ENCODE measurements around the gene SLIT1.

SLIT1 gene

DNA sequence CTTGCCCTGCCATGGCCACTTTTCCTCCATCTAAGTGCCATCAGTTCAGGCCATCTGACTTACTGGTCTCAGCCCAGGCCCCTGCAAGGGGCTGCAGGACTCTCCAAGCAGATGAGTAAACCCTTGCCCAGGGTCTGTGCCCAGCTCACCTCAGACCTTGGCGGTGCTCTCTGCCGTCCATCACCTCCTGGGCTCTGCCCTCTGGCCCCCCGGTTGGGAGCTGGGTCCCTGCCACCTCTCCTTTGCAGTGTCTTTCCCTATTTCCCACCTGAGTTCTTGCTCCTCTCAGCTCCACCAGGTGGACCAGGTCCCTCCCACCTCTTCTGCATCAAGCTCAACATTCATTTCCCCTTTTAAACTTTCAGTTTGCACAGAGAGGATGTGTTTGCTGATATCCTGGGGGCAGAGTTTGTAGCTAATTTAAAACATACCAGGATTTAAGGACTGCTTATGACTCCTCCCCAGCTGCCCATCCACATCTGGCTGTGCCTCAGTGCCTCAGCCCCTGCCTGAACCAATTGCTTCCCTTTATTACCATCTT lies 135.5 kb downstream of the SLIT1 start:
- Histone ChIP-seq H3K4me3 (ENCODE audit: low read depth in 1 of 2, low read length in 2 of 2) (no peak overlapping the region), H3K27ac (ENCODE audit: low read depth, low read length) (no peak overlapping the region), H3K9me3 (ENCODE audit: control insufficient read depth in 1 of 2, low read length in 2 of 2) (no peaks in the 10 kb centered on the region), H3K27me3 (ENCODE audit: control insufficient read depth in 1 of 2, insufficient read depth in 2 of 2, low read length in 2 of 2) (no peaks in the 10 kb centered on the region), H3K4me1 (ENCODE audit: control insufficient read depth in 1 of 2, insufficient read depth in 2 of 2, low read length in 2 of 2) (no peaks in the 10 kb centered on the region), H3K36me3 (ENCODE audit: control insufficient read depth in 1 of 2, insufficient read depth in 2 of 2, low read length in 2 of 2) (no peaks in the 10 kb centered on the region), H3K9ac (ENCODE audit: low read depth in 1 of 2, low read length in 2 of 2) (no peak overlapping the region)

DNA sequence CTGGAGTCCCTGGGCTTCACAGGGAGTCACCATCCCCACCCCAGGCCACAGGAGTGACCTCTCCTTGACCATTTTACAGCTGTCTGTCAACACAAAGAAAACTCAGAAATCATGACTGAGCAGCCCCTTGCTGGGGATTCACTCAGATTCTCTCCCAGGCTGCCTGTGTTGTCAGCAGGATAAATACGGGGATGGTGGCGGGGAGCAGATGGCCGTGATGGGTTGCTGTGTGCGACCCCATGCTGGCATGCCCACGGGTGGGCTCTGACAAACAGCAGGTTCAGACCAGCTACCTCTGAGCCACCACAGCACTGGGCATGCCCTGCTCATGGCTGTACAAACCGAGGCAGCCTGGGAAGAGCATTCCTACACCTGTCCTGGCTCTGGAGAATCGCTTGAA lies 136.1 kb downstream of the SLIT1 start:
- Histone ChIP-seq H3K27ac (ENCODE audit: low read depth, low read length) (no peak overlapping the region), H3K9me3 (ENCODE audit: control insufficient read depth in 1 of 2, low read length in 2 of 2) (peaks cover 0 to 3% of the 10 kb centered on the region in 2 donors), H3K4me3 (ENCODE audit: low read depth in 1 of 2, low read length in 2 of 2) (no peak overlapping the region), H3K36me3 (ENCODE audit: control insufficient read depth in 1 of 2, insufficient read depth in 2 of 2, low read length in 2 of 2) (no peaks in the 10 kb centered on the region), H3K9ac (ENCODE audit: low read depth in 1 of 2, low read length in 2 of 2) (no peak overlapping the region), H3K27me3 (ENCODE audit: control insufficient read depth in 1 of 2, insufficient read depth in 2 of 2, low read length in 2 of 2) (no peaks in the 10 kb centered on the region), H3K4me1 (ENCODE audit: control insufficient read depth in 1 of 2, insufficient read depth in 2 of 2, low read length in 2 of 2) (no peaks in the 10 kb centered on the region)

DNA sequence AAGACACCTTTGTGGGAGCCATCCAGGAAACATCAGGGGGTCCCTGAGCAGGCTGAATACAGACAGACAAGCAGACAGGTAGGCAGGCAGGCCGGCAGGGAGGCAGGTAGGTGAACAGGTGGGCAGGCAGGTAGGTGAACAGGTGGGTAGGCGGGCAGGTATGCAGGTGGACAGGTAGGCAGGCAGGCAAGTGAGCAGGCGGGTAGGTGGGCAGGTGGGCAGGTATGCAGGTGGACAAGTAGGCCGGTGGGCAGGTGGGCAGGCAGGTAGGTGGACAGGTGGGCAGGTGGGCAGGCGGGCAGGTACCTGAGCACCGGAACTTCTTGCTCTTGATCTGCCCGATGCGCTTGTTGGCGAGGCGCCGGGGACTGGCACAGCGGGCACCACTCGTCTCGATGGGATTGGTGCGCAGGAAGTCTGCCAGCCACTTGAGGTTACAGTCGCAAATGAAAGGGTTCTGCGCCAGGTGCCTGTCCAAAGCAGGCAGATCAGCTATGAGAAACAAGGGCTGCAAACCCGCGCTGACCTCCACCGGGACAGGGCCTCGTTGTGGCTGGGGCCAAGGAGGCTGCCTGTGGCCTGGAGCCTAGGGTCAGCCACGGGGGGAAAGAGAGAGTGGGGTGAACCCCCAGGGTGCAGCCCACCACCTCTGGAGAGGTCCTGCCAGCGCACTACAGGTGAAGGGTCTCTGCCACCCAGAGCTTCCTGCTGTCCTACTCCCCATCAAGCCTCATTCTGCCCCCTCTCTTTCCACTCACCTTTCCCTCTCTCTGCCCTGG lies 136.9 kb downstream of the SLIT1 start:
- H3K27ac ChIP-seq (ENCODE audit: low read depth, low read length): no peak overlapping the region
- no peaks in the 10 kb centered on the region for H3K4me1 ChIP-seq (ENCODE audit: control insufficient read depth in 1 of 2, insufficient read depth in 2 of 2, low read length in 2 of 2)
- H3K9ac ChIP-seq (ENCODE audit: low read depth in 1 of 2, low read length in 2 of 2): no peak overlapping the region
- H3K9me3 ChIP-seq (ENCODE audit: control insufficient read depth in 1 of 2, low read length in 2 of 2): peaks cover 0 to 4% of the 10 kb centered on the region in 2 donors
- H3K27me3 ChIP-seq (ENCODE audit: control insufficient read depth in 1 of 2, insufficient read depth in 2 of 2, low read length in 2 of 2): no peaks in the 10 kb centered on the region
- no peaks in the 10 kb centered on the region for H3K36me3 ChIP-seq (ENCODE audit: control insufficient read depth in 1 of 2, insufficient read depth in 2 of 2, low read length in 2 of 2)
- no peak overlapping the region for H3K4me3 ChIP-seq (ENCODE audit: low read depth in 1 of 2, low read length in 2 of 2)

- Histone ChIP-seq H3K4me3 (ENCODE audit: low read depth in 1 of 2, low read length in 2 of 2) (no peak overlapping the region), H3K27ac (ENCODE audit: low read depth, low read length) (no peak overlapping the region), H3K4me1 (ENCODE audit: control insufficient read depth in 1 of 2, insufficient read depth in 2 of 2, low read length in 2 of 2) (no peaks in the 10 kb centered on the region), H3K9me3 (ENCODE audit: control insufficient read depth in 1 of 2, low read length in 2 of 2) (peaks cover 0 to 4% of the 10 kb centered on the region in 2 donors), H3K36me3 (ENCODE audit: control insufficient read depth in 1 of 2, insufficient read depth in 2 of 2, low read length in 2 of 2) (no peaks in the 10 kb centered on the region), H3K27me3 (ENCODE audit: control insufficient read depth in 1 of 2, insufficient read depth in 2 of 2, low read length in 2 of 2) (no peaks in the 10 kb centered on the region), H3K9ac (ENCODE audit: low read depth in 1 of 2, low read length in 2 of 2) (no peak overlapping the region)
Observed at GRCh38 chr10:97047788-97048187, 138.0 kb downstream of the SLIT1 start.

DNA sequence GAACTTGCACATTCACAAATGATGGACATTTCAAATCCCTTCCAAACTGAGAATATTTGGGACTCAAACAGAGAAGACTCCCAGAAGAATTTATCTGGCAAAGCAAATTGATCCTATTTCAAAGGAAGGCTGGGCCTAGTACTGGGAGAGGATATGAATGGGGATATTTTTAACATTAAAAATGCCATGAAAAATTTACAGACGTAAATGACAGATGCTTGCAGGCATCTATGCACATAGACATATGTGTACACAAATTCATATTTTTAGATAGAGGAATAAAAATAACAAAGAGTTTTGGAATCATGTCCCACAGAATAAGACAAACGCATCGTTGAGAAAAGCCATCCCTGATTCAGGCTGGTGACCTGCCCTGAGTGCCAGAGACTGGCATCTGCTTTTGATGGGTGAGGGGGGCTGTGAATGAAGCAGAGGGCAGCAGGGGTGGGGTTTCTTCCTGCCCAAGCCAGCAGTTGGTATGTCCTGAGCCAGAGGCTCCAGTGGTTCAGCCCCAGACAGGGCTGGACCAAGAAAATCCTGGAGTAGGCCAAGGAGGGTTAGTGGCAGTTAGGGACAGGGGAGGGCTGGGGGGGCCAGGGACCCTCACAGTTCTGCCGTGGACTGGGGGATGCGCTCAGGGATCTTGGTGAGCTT lies 138.5 kb downstream of the SLIT1 start:
- peaks cover 0 to 4% of the 10 kb centered on the region in 2 donors for H3K9me3 ChIP-seq (ENCODE audit: control insufficient read depth in 1 of 2, low read length in 2 of 2)
- H3K27ac ChIP-seq (ENCODE audit: low read depth, low read length): no peak overlapping the region
- H3K9ac ChIP-seq (ENCODE audit: low read depth in 1 of 2, low read length in 2 of 2): no peak overlapping the region
- no peak overlapping the region for H3K4me3 ChIP-seq (ENCODE audit: low read depth in 1 of 2, low read length in 2 of 2)
- H3K27me3 ChIP-seq (ENCODE audit: control insufficient read depth in 1 of 2, insufficient read depth in 2 of 2, low read length in 2 of 2): no peaks in the 10 kb centered on the region
- H3K36me3 ChIP-seq (ENCODE audit: control insufficient read depth in 1 of 2, insufficient read depth in 2 of 2, low read length in 2 of 2): no peaks in the 10 kb centered on the region
- no peaks in the 10 kb centered on the region for H3K4me1 ChIP-seq (ENCODE audit: control insufficient read depth in 1 of 2, insufficient read depth in 2 of 2, low read length in 2 of 2)

DNA sequence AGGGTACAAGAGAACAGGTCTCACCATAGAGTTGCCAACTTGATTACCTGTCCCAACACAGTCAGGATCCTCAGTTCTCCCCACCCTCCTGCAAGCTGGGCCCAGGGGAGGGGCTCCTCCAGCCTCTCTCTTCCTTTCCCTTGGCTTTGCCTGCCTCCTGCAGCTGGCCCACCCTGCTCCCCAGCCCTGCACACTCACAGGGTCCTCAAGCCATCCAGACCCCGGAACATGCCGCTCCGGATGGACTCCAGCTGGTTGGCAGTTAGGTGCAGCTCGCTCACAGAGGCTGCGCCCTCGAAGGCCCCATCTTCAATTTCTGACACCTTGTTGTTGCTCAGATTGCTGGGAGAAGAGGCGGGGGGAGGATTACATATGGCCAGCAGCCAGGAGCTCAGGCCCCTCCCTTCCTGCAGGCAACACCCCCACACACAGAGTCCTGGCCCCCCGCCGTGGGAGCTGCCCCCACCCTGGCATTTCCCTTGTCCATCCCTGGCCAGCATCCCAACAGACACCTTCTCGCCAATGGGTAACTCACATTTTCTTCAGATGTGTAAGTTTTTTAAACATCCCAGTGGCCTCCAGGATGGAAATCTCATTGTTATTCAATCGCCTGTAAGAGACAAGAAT lies 139.2 kb downstream of the SLIT1 start:
- no peaks in the 10 kb centered on the region for H3K27me3 ChIP-seq (ENCODE audit: control insufficient read depth in 1 of 2, insufficient read depth in 2 of 2, low read length in 2 of 2)
- no peaks in the 10 kb centered on the region for H3K4me1 ChIP-seq (ENCODE audit: control insufficient read depth in 1 of 2, insufficient read depth in 2 of 2, low read length in 2 of 2)
- H3K36me3 ChIP-seq (ENCODE audit: control insufficient read depth in 1 of 2, insufficient read depth in 2 of 2, low read length in 2 of 2): no peaks in the 10 kb centered on the region
- no peak overlapping the region for H3K9ac ChIP-seq (ENCODE audit: low read depth in 1 of 2, low read length in 2 of 2)
- no peak overlapping the region for H3K27ac ChIP-seq (ENCODE audit: low read depth, low read length)
- H3K9me3 ChIP-seq (ENCODE audit: control insufficient read depth in 1 of 2, low read length in 2 of 2): peaks cover 0 to 4% of the 10 kb centered on the region in 2 donors
- no peak overlapping the region for H3K4me3 ChIP-seq (ENCODE audit: low read depth in 1 of 2, low read length in 2 of 2)

GRCh38 chr10:97043563-97043855 lies 142.2 kb downstream of the SLIT1 start:
- H3K27ac ChIP-seq (ENCODE audit: low read depth, low read length): no peak overlapping the region
- no peaks in the 10 kb centered on the region for H3K36me3 ChIP-seq (ENCODE audit: control insufficient read depth in 1 of 2, insufficient read depth in 2 of 2, low read length in 2 of 2)
- no peak overlapping the region for H3K4me3 ChIP-seq (ENCODE audit: low read depth in 1 of 2, low read length in 2 of 2)
- H3K4me1 ChIP-seq (ENCODE audit: control insufficient read depth in 1 of 2, insufficient read depth in 2 of 2, low read length in 2 of 2): no peaks in the 10 kb centered on the region
- H3K9me3 ChIP-seq (ENCODE audit: control insufficient read depth in 1 of 2, low read length in 2 of 2): peaks cover 0 to 4% of the 10 kb centered on the region in 2 donors
- H3K27me3 ChIP-seq (ENCODE audit: control insufficient read depth in 1 of 2, insufficient read depth in 2 of 2, low read length in 2 of 2): no peaks in the 10 kb centered on the region
- no peak overlapping the region for H3K9ac ChIP-seq (ENCODE audit: low read depth in 1 of 2, low read length in 2 of 2)

GRCh38 chr10:97042716-97043562 lies 142.8 kb downstream of the SLIT1 start:
- H3K36me3 ChIP-seq (ENCODE audit: control insufficient read depth in 1 of 2, insufficient read depth in 2 of 2, low read length in 2 of 2): no peaks in the 10 kb centered on the region
- no peak overlapping the region for H3K4me3 ChIP-seq (ENCODE audit: low read depth in 1 of 2, low read length in 2 of 2)
- H3K9me3 ChIP-seq (ENCODE audit: control insufficient read depth in 1 of 2, low read length in 2 of 2): peaks cover 0 to 4% of the 10 kb centered on the region in 2 donors
- peaks cover 3 to 4% of the 10 kb centered on the region in 2 donors for H3K4me1 ChIP-seq (ENCODE audit: control insufficient read depth in 1 of 2, insufficient read depth in 2 of 2, low read length in 2 of 2)
- H3K27me3 ChIP-seq (ENCODE audit: control insufficient read depth in 1 of 2, insufficient read depth in 2 of 2, low read length in 2 of 2): no peaks in the 10 kb centered on the region
- no peak overlapping the region for H3K27ac ChIP-seq (ENCODE audit: low read depth, low read length)
- no peak overlapping the region for H3K9ac ChIP-seq (ENCODE audit: low read depth in 1 of 2, low read length in 2 of 2)

- Histone ChIP-seq H3K27ac (ENCODE audit: low read depth, low read length) (no peak overlapping the region), H3K9ac (ENCODE audit: low read depth in 1 of 2, low read length in 2 of 2) (no peak overlapping the region), H3K27me3 (ENCODE audit: control insufficient read depth in 1 of 2, insufficient read depth in 2 of 2, low read length in 2 of 2) (no peaks in the 10 kb centered on the region), H3K4me1 (ENCODE audit: control insufficient read depth in 1 of 2, insufficient read depth in 2 of 2, low read length in 2 of 2) (peaks cover 12% of the 10 kb centered on the region in 2 donors), H3K4me3 (ENCODE audit: low read depth in 1 of 2, low read length in 2 of 2) (no peak overlapping the region), H3K36me3 (ENCODE audit: control insufficient read depth in 1 of 2, insufficient read depth in 2 of 2, low read length in 2 of 2) (no peaks in the 10 kb centered on the region), H3K9me3 (ENCODE audit: control insufficient read depth in 1 of 2, low read length in 2 of 2) (peaks cover 0 to 4% of the 10 kb centered on the region in 2 donors)
Observed at GRCh38 chr10:97042081-97042480, 143.7 kb downstream of the SLIT1 start.
